ENCODE measurements around the gene TCFL5.

The TCFL5 gene

GRCh38 chr20:62808211-62808865, 53.3 kb downstream of the TCFL5 start:
- no peak for DNase-seq

- no peak for DNase-seq
These were observed 54.0 kb downstream of the TCFL5 start for GRCh38 chr20:62807444-62808210.

GRCh38 chr20:62806383-62807050, 55.1 kb downstream of the TCFL5 start:
- no peak for DNase-seq

- DNase-seq, result no peak
These were observed 55.8 kb downstream of the TCFL5 start for GRCh38 chr20:62805711-62806382.

GRCh38 chr20:62805155-62805710, 56.4 kb downstream of the TCFL5 start:
- no peak for DNase-seq

GRCh38 chr20:62804627-62805154, 56.9 kb downstream of the TCFL5 start, which contains the start of gene OGFR:
Gene OGFR (plus strand): TSS chr20:62804835. CDS start chr20:62804860, 25 bp downstream.
- no peak for DNase-seq

GRCh38 chr20:62804021-62804626, 57.5 kb downstream of the TCFL5 start:
- DNase-seq, result no peak

GRCh38 chr20:62802026-62802712, 59.5 kb downstream of the TCFL5 start:
- DNase-seq, result no peak

GRCh38 chr20:62801284-62802010, 60.2 kb downstream of the TCFL5 start:
- DNase-seq, result no peak

GRCh38 chr20:62800314-62801259, 61.0 kb downstream of the TCFL5 start:
- no peak for DNase-seq

- DNase-seq, result no peak
These were observed 61.7 kb downstream of the TCFL5 start for GRCh38 chr20:62799873-62800272.

- DNase-seq, result no peak
These were observed 62.2 kb downstream of the TCFL5 start for GRCh38 chr20:62799459-62799858.

GRCh38 chr20:62799036-62799435, 62.6 kb downstream of the TCFL5 start:
- no peak for DNase-seq

GRCh38 chr20:62797671-62798532, 63.7 kb downstream of the TCFL5 start:
- no peak for DNase-seq

GRCh38 chr20:62796699-62797491, 64.7 kb downstream of the TCFL5 start:
- no peak for DNase-seq

- no peak for DNase-seq
These were observed 66.4 kb downstream of the TCFL5 start for GRCh38 chr20:62795023-62795761.

All from SIG-M5 (cell line).